ENCODE measurements around the gene IGSF21.

IGSF21 gene

DNA sequence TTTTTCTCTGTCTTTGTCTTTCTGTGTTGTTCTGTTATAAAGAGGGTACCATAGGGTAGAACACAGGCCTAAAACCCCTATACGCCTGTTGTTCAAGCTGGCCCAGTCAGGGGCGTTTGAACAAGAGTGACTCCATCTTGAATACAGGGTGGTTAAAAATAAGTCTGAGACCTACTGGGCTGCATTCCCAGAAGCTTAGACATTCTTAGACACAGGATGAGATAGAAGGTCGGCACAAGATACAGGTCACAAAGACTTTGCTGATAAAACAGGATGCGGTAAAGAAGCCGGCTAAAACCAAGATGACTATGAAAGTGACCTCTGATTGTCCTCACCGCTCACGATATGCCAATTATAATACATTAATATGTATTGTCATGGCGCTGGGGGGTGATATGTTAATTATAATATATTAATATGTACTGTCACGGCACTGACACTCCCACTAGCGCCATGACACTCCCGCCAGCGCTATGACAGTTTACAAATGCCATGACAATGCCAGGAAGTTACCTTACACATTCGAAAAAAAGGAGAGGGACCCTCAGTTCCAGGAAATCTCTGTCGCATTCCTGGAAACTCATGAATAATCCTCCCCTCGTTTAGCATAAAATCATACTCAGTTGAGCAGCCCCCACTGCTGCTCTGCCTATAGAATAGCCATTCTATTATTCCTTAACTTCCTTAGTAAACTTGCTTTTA is 314.6 kb downstream of the IGSF21 start:
- no peak overlapping the region for H3K4me3 ChIP-seq (ENCODE audit: low read length)
- DNase-seq (ENCODE audit: low read depth): no peak
- TF ChIP-seq, protein P1, sequence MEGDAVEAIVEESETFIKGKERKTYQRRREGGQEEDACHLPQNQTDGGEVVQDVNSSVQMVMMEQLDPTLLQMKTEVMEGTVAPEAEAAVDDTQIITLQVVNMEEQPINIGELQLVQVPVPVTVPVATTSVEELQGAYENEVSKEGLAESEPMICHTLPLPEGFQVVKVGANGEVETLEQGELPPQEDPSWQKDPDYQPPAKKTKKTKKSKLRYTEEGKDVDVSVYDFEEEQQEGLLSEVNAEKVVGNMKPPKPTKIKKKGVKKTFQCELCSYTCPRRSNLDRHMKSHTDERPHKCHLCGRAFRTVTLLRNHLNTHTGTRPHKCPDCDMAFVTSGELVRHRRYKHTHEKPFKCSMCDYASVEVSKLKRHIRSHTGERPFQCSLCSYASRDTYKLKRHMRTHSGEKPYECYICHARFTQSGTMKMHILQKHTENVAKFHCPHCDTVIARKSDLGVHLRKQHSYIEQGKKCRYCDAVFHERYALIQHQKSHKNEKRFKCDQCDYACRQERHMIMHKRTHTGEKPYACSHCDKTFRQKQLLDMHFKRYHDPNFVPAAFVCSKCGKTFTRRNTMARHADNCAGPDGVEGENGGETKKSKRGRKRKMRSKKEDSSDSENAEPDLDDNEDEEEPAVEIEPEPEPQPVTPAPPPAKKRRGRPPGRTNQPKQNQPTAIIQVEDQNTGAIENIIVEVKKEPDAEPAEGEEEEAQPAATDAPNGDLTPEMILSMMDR (conservative IDR thresholded peaks at IDR 0.05; ENCODE audit: low read depth, low read length): no peak

DNA sequence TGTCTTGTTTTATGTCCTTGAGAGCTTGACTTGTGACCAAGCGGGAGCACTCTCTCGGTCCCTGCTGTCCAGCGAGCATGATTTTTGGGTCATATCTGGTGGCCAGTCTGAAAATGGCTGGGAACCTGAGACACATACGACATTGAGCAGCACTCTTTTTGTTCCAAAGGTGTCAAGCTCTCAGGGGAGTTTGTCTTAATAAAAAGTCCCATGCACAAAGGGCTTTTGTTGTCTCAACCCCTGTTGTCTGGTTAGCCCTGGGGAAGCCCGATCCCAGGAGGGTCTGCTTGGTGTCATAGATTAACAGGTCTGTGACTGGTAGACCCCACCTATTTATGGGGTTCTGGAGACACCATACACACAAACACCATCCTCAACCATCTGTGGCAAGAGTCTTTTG is 315.4 kb downstream of the IGSF21 start:
- no peak for DNase-seq (ENCODE audit: low read depth)
- H3K4me3 ChIP-seq (ENCODE audit: low read length): no peak overlapping the region
- TF ChIP-seq, protein P1 (conservative IDR thresholded peaks at IDR 0.05; ENCODE audit: low read depth, low read length): no peak

DNA sequence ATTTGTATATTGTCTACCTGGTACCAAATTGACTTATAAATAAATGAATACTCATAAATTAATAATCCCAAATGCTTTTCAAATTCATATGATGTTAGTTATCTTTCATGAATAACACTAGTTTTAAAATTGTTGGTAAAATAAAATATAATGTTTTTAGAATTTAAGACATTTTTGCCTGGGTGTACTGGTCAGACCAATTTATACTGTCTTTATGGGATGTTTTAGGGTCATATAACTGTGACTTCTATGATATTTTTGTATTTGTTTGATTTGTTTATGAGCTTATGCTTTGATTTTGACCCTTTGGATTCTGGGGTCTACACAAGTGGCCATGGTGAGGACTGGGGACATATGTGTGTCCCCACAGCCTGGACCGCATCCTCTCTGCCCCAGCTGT is 319.0 kb downstream of the IGSF21 start:
- TF ChIP-seq, protein P1 (conservative IDR thresholded peaks at IDR 0.05; ENCODE audit: low read depth, low read length): no peak
- H3K4me3 ChIP-seq (ENCODE audit: low read length): no peak overlapping the region
- DNase-seq (ENCODE audit: low read depth): no peak

All from retinal pigment epithelial cell (primary cell).